IMR-90 (cell line): ENCODE results near the gene PAXX. TPM values are rescaled to one million over a fixed set of nuclear protein-coding genes. Genes with fewer than 3 reads are reported as not detected.

Experiments used
- ATAC-seq: fragments of 200-7000 bp; cut with Tn5 transposase; 2 replicates; pipeline ENCODE4 v1.9.1; 2020; ENCODE audit warnings: low read depth, mild to moderate bottlenecking, moderate library complexity
- BruUV-seq: library from RNA; stranded (reverse); fragments of 400-500 nt; replicated peaks from 2 replicates; lab custom pipeline; 2021; lab: Mats Ljungman, UMichigan
- CTCF ChIA-PET: fragments of 300-600 bp; formaldehyde crosslinking; extraction: SDS; loops from one replicate; lab custom pipeline; 2021; ENCODE audit warnings: antibody characterized with exemption; lab: Yijun Ruan, JAX
- POLR2A ChIA-PET: fragments of 300-600 bp; sonication (Branson Sonifier 250); formaldehyde crosslinking; loops from one replicate; lab custom pipeline; 2022; ENCODE audit warnings: antibody characterized with exemption; ENCODE audit not compliant: unreplicated experiment; lab: Charles Lee
- DNase-seq: peaks from one replicate; pipeline ENCODE4 v3.0.0; 2013
- H2AFZ ChIP-seq: replicated peaks from 2 replicates; pipeline ENCODE3; 2013; ENCODE audit warnings: low read length, mild to moderate bottlenecking; ENCODE audit not compliant: poor library complexity
- H2AK5ac ChIP-seq: 2 replicates; pipeline ENCODE4 v1.6.1; 2013; ENCODE audit warnings: low read depth, low read length, inconsistent platforms
- H2AK9ac ChIP-seq: replicated peaks from 2 replicates; pipeline ENCODE3; 2013; ENCODE audit warnings: mild to moderate bottlenecking, low read depth, low read length, moderate library complexity; ENCODE audit not compliant: poor library complexity
- H2BK120ac ChIP-seq: 2 replicates; pipeline ENCODE4 v1.6.1; 2013; ENCODE audit warnings: low read depth, low read length, inconsistent platforms
- H2BK15ac ChIP-seq: 3 replicates; pipeline ENCODE4 v1.6.1; 2013; ENCODE audit warnings: low read depth, low read length, inconsistent platforms
- H2BK20ac ChIP-seq: 2 replicates; pipeline ENCODE4 v1.6.1; 2013; ENCODE audit warnings: low read depth, mild to moderate bottlenecking, inconsistent platforms, low read length, moderate library complexity
- H2BK5ac ChIP-seq: 2 replicates; pipeline ENCODE4 v1.6.1; 2013; ENCODE audit warnings: mild to moderate bottlenecking, low read depth, low read length, inconsistent platforms; ENCODE audit not compliant: poor library complexity, severe bottlenecking
- H3K14ac ChIP-seq: replicated peaks from 2 replicates; pipeline ENCODE4 v1.6.1; 2013; ENCODE audit warnings: low read depth, low read length, inconsistent platforms
- H3K18ac ChIP-seq: 2 replicates; pipeline ENCODE4 v1.6.1; 2013; ENCODE audit warnings: low read depth, low read length, control low read depth
- H3K23ac ChIP-seq: 2 replicates; pipeline ENCODE4 v1.6.1; 2013; ENCODE audit warnings: low read depth, low read length, inconsistent platforms
- H3K27ac ChIP-seq: 2 replicates; pipeline ENCODE4 v1.5.1; 2013; ENCODE audit warnings: mild to moderate bottlenecking, control low read depth, low read length; ENCODE audit not compliant: insufficient read depth
- H3K27me3 ChIP-seq: 2 replicates; pipeline ENCODE4 v1.6.1; 2013; ENCODE audit warnings: low read length; ENCODE audit not compliant: control insufficient read depth, insufficient read depth
- H3K36me3 ChIP-seq: 2 replicates; pipeline ENCODE4 v1.6.1; 2013; ENCODE audit warnings: low read length, mixed read lengths; ENCODE audit not compliant: control insufficient read depth, insufficient read depth
- H3K4ac ChIP-seq: 2 replicates; pipeline ENCODE4 v1.6.1; 2013; ENCODE audit warnings: low read depth, low read length, inconsistent platforms
- H3K4me1 ChIP-seq: 2 replicates; pipeline ENCODE4 v1.6.1; 2013; ENCODE audit warnings: low read length, mixed read lengths; ENCODE audit not compliant: control insufficient read depth, insufficient read depth
- H3K4me2 ChIP-seq: 2 replicates; pipeline ENCODE4 v1.6.1; 2013; ENCODE audit warnings: low read depth, mild to moderate bottlenecking, control low read depth, low read length, moderate library complexity
- H3K4me3 ChIP-seq: 2 replicates; pipeline ENCODE4 v1.5.1; 2013; ENCODE audit warnings: low read depth, mild to moderate bottlenecking, control low read depth, low read length, moderate library complexity; ENCODE audit not compliant: insufficient read depth
- H3K56ac ChIP-seq: 2 replicates; pipeline ENCODE4 v1.6.1; 2013; ENCODE audit warnings: low read length, inconsistent platforms; ENCODE audit not compliant: insufficient read depth; ENCODE audit errors: extremely low read depth
- H3K79me1 ChIP-seq, 2 experiments: 2 replicates each; pipeline ENCODE4 v1.6.1; 2013; ENCODE audit warnings: low read length in 2 of 2, inconsistent platforms in 1 of 2, low read depth in 1 of 2
- H3K9ac ChIP-seq: 2 replicates; pipeline ENCODE4 v1.6.1; 2013; ENCODE audit warnings: low read depth, low read length, control low read depth
- H3K9me1 ChIP-seq: 2 replicates; pipeline ENCODE4 v1.6.1; 2013; ENCODE audit warnings: low read length, inconsistent platforms; ENCODE audit not compliant: insufficient read depth
- H3K9me3 ChIP-seq: 2 replicates; pipeline ENCODE4 v1.6.1; 2013; ENCODE audit warnings: low read length; ENCODE audit not compliant: control insufficient read depth, insufficient read depth
- H4K20me1 ChIP-seq: 2 replicates; pipeline ENCODE4 v1.6.1; 2013; ENCODE audit warnings: low read length, inconsistent platforms; ENCODE audit not compliant: insufficient read depth
- H4K5ac ChIP-seq: 2 replicates; pipeline ENCODE4 v1.6.1; 2013; ENCODE audit warnings: mild to moderate bottlenecking, low read depth, low read length, control low read depth
- H4K8ac ChIP-seq, 2 experiments: 2 replicates each; pipeline ENCODE4 v1.6.1; 2013; ENCODE audit warnings: low read depth in 2 of 2, low read length in 2 of 2, control low read depth in 1 of 2, inconsistent platforms in 1 of 2
- H4K91ac ChIP-seq: 2 replicates; pipeline ENCODE4 v1.6.1; 2013; ENCODE audit warnings: low read depth, low read length, inconsistent platforms; ENCODE audit not compliant: insufficient read depth
- CEBPB ChIP-seq: IDR thresholded peaks from 2 replicates; pipeline ENCODE4 v1.6.1; 2012; ENCODE audit warnings: low read depth, low read length, improper control_type of control experiment
- CHD1 ChIP-seq: IDR thresholded peaks from 2 replicates; pipeline ENCODE4 v1.6.1; 2012; ENCODE audit warnings: low read depth, low read length, improper control_type of control experiment
- ELK1 ChIP-seq: fragments of 150-350 bp; IDR thresholded peaks from 2 replicates; pipeline ENCODE4 v1.6.1; 2016; ENCODE audit warnings: low read depth, mild to moderate bottlenecking, low read length, moderate library complexity, borderline replicate concordance
- MAFK ChIP-seq: IDR thresholded peaks from 2 replicates; pipeline ENCODE4 v1.6.1; 2012; ENCODE audit warnings: low read depth, low read length, improper control_type of control experiment
- MXI1 ChIP-seq: IDR thresholded peaks from 2 replicates; pipeline ENCODE4 v1.6.1; 2012; ENCODE audit warnings: low read depth, mild to moderate bottlenecking, low read length, moderate library complexity, borderline replicate concordance
- NFE2L2 ChIP-seq: fragments of 150-350 bp; IDR thresholded peaks from 2 replicates; pipeline ENCODE4 v1.6.1; 2016; ENCODE audit warnings: low read depth, mild to moderate bottlenecking, low read length
- POLR2A ChIP-seq: IDR thresholded peaks from 2 replicates; pipeline ENCODE4 v1.6.1; 2012; ENCODE audit warnings: mild to moderate bottlenecking, low read depth, low read length
- RAD21 ChIP-seq: IDR thresholded peaks from 2 replicates; pipeline ENCODE4 v1.6.1; 2012; ENCODE audit warnings: low read length, improper control_type of control experiment
- RCOR1 ChIP-seq: IDR thresholded peaks from 2 replicates; pipeline ENCODE4 v1.6.1; 2012; ENCODE audit warnings: mild to moderate bottlenecking, low read length, improper control_type of control experiment; ENCODE audit not compliant: insufficient replicate concordance
- RFX5 ChIP-seq: IDR thresholded peaks from 2 replicates; pipeline ENCODE4 v1.8.0; 2012; ENCODE audit warnings: low read depth, mild to moderate bottlenecking, low read length, moderate library complexity
- USF2 ChIP-seq: fragments of 150-350 bp; IDR thresholded peaks from 2 replicates; pipeline ENCODE4 v1.6.1; 2017; ENCODE audit warnings: mild to moderate bottlenecking, antibody characterized with exemption, low read length, low read depth
- WGBS, 2 experiments: methylation state at CpG; one replicate each; pipeline versions ENCODE4 v1.1.5 to v1.1.7; 2013; ENCODE audit warnings: missing lambda C conversion rate in 2 of 2; ENCODE audit not compliant: insufficient read length in 1 of 2; ENCODE audit errors: extremely low coverage in 2 of 2; 5-methylcytosine and 5-hydroxymethylcytosine counted together
- dilution Hi-C: fragments of 300-500 bp; cut with HindIII; formaldehyde crosslinking; loops from one replicate; pipeline ENCODE4 v1.14.3; 2018; ENCODE audit warnings: low sequenced_read_pairs; ENCODE audit not compliant: unreplicated experiment
- in situ Hi-C: fragments of 300-500 bp; cut with MboI; formaldehyde crosslinking; loops from 3 replicates; pipeline ENCODE4 v1.14.3; 2019; ENCODE audit warnings: low sequenced_read_pairs, inconsistent platforms, mixed read lengths
- intact Hi-C: fragments of 100-400 bp; cut with micrococcal nuclease; formaldehyde crosslinking; loops from 2 replicates; pipeline ENCODE4 v1.10.0; 2022
- polyA plus RNA-seq, 3 experiments: library from polyadenylated mRNA; depleted of rRNA; stranded (reverse); fragments of >200 nt; gene quantifications; 2 replicates each; pipeline ENCODE4 v1.2.3, GENCODE V29; 2012; ENCODE audit warnings: low replicate concordance in 1 of 3
- total RNA-seq: library from RNA; depleted of rRNA; stranded (reverse); fragments of >200 nt; gene quantifications from 2 replicates; pipeline ENCODE4 v1.2.3, GENCODE V29; 2012
- TF ChIP-seq, protein P1 (sequence below): conservative IDR thresholded peaks from 2 replicates; pipeline ENCODE4 v1.5.1; 2012; ENCODE audit warnings: mild to moderate bottlenecking, low read depth, low read length, improper control_type of control experiment

Gene PAXX
- total and polyA plus RNA-seq, 2 of the 4 experiments (the other 2 are of a cell fraction), result 5.7 to 24.6 TPM

- no TSS peak for BruUV-seq
- no peak overlapping the region for H2AK5ac ChIP-seq
- POLR2A ChIA-PET, result no interaction called here
- H3K9me3 ChIP-seq, result no peaks in the 10 kb centered on the region
- H3K36me3 ChIP-seq, result peaks cover 3% of the 10 kb centered on the region; the same call in 1 of the 2 replicates
- no peak overlapping the region for H3K4me2 ChIP-seq
- 67% methylated on average over 1 of the region's 7 CpGs; no CpG with 5 or more reads in 1 of the 2 experiments for WGBS, 2 experiments
- H3K4ac ChIP-seq, result no peak overlapping the region
- no peak overlapping the region for H3K18ac ChIP-seq
- H3K9ac ChIP-seq, result no peak overlapping the region
- in situ Hi-C loops, result no loop called here
- H3K23ac ChIP-seq, result no peak overlapping the region
- no peak for ATAC-seq
- no peak overlapping the region for H3K14ac ChIP-seq
- intact Hi-C loops, result no loop called here
- dilution Hi-C loops, result no loop called here
- H2BK120ac ChIP-seq, result no peak overlapping the region
- H2AK9ac ChIP-seq, result no peak overlapping the region
- H2BK20ac ChIP-seq, result no peak overlapping the region
- no peaks in the 10 kb centered on the region; the same call in 1 of the 2 replicates for H4K20me1 ChIP-seq
- H4K91ac ChIP-seq, result no peak overlapping the region
- H4K8ac ChIP-seq, result no peak overlapping the region
- H3K27me3 ChIP-seq, result no peaks in the 10 kb centered on the region
- H3K9me1 ChIP-seq, result peaks cover 4% of the 10 kb centered on the region; the same call in 1 of the 2 replicates
- no peak overlapping the region for H2BK5ac ChIP-seq
- CTCF ChIA-PET, result no interaction called here
- H3K56ac ChIP-seq, result no peak overlapping the region
- TF ChIP-seq, protein P1, sequence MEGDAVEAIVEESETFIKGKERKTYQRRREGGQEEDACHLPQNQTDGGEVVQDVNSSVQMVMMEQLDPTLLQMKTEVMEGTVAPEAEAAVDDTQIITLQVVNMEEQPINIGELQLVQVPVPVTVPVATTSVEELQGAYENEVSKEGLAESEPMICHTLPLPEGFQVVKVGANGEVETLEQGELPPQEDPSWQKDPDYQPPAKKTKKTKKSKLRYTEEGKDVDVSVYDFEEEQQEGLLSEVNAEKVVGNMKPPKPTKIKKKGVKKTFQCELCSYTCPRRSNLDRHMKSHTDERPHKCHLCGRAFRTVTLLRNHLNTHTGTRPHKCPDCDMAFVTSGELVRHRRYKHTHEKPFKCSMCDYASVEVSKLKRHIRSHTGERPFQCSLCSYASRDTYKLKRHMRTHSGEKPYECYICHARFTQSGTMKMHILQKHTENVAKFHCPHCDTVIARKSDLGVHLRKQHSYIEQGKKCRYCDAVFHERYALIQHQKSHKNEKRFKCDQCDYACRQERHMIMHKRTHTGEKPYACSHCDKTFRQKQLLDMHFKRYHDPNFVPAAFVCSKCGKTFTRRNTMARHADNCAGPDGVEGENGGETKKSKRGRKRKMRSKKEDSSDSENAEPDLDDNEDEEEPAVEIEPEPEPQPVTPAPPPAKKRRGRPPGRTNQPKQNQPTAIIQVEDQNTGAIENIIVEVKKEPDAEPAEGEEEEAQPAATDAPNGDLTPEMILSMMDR, result no peak
- no peak for TF ChIP-seq MAFK
- no peak for TF ChIP-seq RAD21
- no peak for TF ChIP-seq CHD1
- TF ChIP-seq NFE2L2, result no peak
- TF ChIP-seq USF2, result no peak
- TF ChIP-seq ELK1, result no peak
- TF ChIP-seq RFX5, result no peak
- no peak for TF ChIP-seq CEBPB
- TF ChIP-seq MXI1, result no peak
- no peak for TF ChIP-seq POLR2A
- TF ChIP-seq RCOR1, result no peak
- peaks cover 5% of the 10 kb centered on the region for H3K4me1 ChIP-seq
- H3K79me1 ChIP-seq, result peaks cover 0 to 7% of the 10 kb centered on the region in 2 experiments; a peak in 2 of 4 replicates
- no peak overlapping the region for H2BK15ac ChIP-seq
- H3K27ac ChIP-seq, result no peak overlapping the region
- H3K4me3 ChIP-seq, result no peak overlapping the region
- H4K5ac ChIP-seq, result no peak overlapping the region
- no peak overlapping the region for H2AFZ ChIP-seq
- DNase-seq, result no peak
These were observed 30.9 kb downstream of the PAXX start for GRCh38 chr9:137023157-137023556.
